HG03064 (cell line): ENCODE measurements around the gene NUDT8.
"Not testable (repeated sequence)": the region's sequence is repeated elsewhere in the genome, so short reads cannot be mapped to it uniquely, and the experiment has no call there.

Experiments used
- ATAC-seq: cut with Tn5 transposase; IDR thresholded peaks from one replicate; pipeline ENCODE4 v1.9.1; 2021; ENCODE audit warnings: low read depth; ENCODE audit not compliant: unreplicated experiment

Gene NUDT8

DNA sequence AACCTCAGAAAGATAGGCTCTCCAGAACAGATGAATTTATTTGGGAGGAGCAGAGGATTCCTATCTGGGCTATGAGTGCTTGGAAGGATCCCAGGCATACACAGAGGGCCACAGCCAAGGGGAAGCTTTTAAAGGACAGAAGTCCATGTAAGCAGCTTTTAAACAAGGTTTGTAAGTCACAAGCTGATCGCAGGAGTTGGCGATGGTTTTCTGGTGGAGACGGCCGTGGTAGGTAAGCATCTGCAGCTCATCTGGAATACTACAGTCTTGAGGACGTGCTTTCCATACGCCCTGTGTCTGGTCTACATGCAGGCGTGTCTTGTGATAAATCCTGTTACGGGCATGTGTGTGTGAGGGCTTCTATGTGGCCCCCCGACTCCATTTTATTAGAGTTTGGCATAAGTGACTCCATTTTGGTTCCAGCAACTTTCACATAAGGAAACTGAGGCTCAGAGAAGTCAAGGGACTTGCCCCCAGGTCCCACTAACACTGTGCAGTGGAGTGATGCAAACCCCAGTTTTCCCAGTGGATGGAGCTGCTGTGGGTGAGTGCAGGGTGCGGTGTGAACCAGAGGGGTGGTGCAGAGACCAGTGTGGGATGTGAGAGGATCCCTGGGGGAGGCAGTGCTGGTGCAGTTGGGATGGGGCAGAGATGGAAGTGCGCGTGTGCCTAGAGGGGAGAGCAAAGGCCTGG, 32.6 kb upstream of the NUDT8 start:
- ATAC-seq: no peak

GRCh38 chr11:67660752-67661151, 31.0 kb upstream of the NUDT8 start:
- ATAC-seq: not testable (repeated sequence)

- ATAC-seq: not testable (repeated sequence)
These were observed 30.0 kb upstream of the NUDT8 start for GRCh38 chr11:67659651-67660165.

GRCh38 chr11:67657300-67657699, 27.6 kb upstream of the NUDT8 start:
- ATAC-seq: no peak

- no peak for ATAC-seq
These were observed 26.7 kb upstream of the NUDT8 start for GRCh38 chr11:67656278-67656922.

GRCh38 chr11:67654225-67654624, 24.5 kb upstream of the NUDT8 start:
- no peak for ATAC-seq

- no peak for ATAC-seq
These were observed 23.5 kb upstream of the NUDT8 start for GRCh38 chr11:67652965-67653845.

DNA sequence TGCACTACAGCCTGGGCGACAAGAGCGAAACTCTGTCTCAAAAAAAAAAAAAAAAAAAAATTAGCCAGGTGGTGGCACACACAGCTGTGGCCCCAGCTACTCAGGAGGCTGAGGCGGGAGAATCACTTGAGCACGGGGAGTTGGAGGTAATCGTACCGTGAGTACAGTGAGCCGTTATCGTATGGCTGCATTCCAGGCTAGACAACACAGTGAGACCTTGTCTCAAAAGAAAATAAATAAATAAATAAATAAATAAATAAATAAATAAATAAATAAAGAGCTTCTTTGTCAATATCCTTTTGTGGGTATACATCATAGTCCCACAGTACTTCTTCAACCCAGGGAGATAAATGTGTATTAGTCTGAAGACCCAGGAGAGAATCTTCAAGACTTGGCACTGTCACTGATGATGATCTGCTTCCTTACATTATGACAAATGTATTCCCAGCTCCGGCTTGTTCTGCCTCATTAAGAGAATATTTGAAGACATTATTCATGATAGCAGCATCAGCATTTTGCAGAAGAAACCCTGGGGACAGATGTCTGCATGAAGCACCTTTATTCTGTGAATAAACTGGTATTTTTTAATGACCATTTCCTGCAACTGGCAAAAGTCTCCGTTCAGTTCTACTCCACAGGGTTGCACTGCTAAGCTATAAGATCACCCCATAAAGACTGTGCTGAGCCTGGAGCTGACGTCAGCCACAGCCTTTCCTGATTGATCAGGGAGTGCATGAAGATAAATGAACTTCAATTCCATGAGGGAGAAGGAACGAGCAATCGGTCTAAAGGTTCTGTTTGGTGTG, 22.4 kb upstream of the NUDT8 start:
- no peak for ATAC-seq

GRCh38 chr11:67649634-67650510, 20.1 kb upstream of the NUDT8 start:
- ATAC-seq: no peak

DNA sequence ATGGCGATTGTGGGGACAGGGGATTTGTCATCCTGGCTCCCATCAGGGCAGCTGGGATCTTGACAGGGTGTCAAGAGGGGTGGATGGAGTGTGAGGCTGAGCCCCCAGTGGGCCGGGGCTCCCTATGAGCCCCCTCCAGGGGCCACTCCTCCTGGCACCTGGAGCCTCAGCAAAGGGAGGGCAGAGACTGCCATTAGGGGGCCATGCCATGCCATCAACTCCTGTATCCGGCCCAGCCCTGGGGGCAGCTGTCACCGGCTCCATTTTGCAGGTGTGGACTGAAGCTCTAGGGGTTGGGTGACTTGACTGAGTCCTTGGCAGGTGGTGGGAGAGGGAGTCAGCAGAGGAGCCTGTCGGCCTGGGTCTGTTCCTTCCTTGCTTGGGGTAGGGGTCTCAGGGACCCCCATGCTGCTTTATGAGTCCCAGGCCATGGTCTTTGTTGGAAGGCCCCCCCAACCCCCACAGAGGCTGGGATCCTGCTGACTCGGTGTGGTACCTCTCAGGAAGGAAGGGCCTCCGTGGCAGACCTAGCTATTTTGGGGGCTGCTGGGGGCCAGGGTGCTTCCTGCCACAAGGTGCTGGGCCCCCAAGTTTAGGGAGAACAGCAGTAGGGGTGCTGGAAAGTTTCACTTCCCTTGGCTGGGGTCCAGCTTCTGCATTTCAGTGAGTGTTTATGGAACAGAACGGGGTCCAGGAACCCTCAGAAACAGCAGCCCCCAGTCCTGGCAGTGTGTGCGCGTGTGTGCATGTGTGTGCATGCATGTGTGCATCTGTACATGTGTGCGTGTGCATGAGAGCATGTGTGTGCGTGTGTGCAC, 19.3 kb upstream of the NUDT8 start:
- ATAC-seq: no peak

- no peak for ATAC-seq
These were observed 18.5 kb upstream of the NUDT8 start for GRCh38 chr11:67648140-67648795.

GRCh38 chr11:67647471-67647870, 17.7 kb upstream of the NUDT8 start:
- ATAC-seq: no peak

- ATAC-seq: no peak
These were observed 17.0 kb upstream of the NUDT8 start for GRCh38 chr11:67646535-67647336.

GRCh38 chr11:67645521-67646461, 16.1 kb upstream of the NUDT8 start:
- no peak for ATAC-seq

DNA sequence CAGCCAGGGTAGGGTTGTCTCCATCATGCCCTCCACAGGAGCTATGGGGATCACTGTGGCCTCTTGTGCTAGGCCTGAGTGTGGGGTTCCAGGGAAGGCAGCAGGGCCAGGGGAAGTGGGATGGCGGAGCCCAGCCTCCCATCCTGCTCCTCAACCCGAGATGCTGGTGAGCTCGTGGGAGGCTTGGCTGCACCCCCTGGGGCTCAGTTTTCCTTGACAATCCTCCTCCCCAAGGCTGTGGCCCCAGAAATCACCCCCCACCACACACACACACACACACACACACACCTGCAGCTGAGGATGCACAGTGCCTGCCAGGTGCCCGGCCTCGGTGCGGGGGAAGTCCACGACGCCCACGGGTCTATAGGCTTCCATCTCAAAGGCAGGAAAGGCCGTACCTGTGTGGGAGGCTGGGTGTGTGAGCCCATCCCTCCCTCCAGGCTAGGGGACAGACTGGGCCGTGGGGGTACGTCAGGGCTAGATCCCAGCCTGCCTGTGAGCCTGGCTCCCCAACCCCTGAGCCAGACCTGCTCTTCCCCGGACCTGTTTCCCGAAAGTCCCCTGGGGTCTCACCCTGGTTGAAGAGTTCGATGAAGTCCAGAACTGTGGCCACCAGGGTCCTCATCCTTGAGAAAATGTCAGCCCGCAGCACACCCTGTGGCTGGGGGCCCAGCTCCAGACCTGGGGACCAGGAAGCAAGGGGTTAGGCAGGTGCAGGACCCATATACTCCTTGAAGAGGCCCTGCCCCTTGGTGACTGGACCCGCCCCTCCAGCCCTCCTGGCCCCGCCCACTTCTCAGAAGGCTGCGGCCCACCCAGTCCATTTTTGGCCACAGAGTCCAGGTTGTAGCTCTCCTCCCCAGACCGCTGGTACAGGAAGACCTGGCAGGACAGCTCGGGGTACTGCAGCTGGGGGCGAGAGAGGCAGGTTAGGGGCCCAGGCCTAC, 15.0 kb upstream of the NUDT8 start:
- no peak for ATAC-seq
